Duodenal mucosa (tissue), 2 donors: ENCODE results near the gene GIT1.

Source experiments
- H3K27ac ChIP-seq: one replicate; pipeline ENCODE4 v1.7.0; 2013; ENCODE audit warnings: low read depth, low read length
- H3K27me3 ChIP-seq, 2 donors: one replicate each; pipeline ENCODE4 v1.7.0; 2013; ENCODE audit warnings: low read length in 2 of 2, control low read depth in 1 of 2; ENCODE audit not compliant: insufficient read depth in 2 of 2, control insufficient read depth in 1 of 2
- H3K36me3 ChIP-seq, 2 donors: one replicate each; pipeline ENCODE4 v1.7.0; 2013; ENCODE audit warnings: low read length in 2 of 2, control low read depth in 1 of 2; ENCODE audit not compliant: insufficient read depth in 2 of 2, control insufficient read depth in 1 of 2
- H3K4me1 ChIP-seq, 2 donors: one replicate each; pipeline ENCODE4 v1.7.0; 2013; ENCODE audit warnings: low read length in 2 of 2, control low read depth in 1 of 2; ENCODE audit not compliant: insufficient read depth in 2 of 2, control insufficient read depth in 1 of 2
- H3K4me3 ChIP-seq, 2 donors: one replicate each; pipeline ENCODE4 v1.7.0; 2013; ENCODE audit warnings: low read length in 2 of 2, low read depth in 1 of 2
- H3K9ac ChIP-seq, 2 donors: one replicate each; pipeline ENCODE4 v1.7.0; 2013; ENCODE audit warnings: low read length in 2 of 2, low read depth in 1 of 2
- H3K9me3 ChIP-seq, 2 donors: one replicate each; pipeline ENCODE4 v1.7.0; 2013; ENCODE audit warnings: low read length in 2 of 2, control low read depth in 1 of 2; ENCODE audit not compliant: control insufficient read depth in 1 of 2

Gene GIT1, protein sequence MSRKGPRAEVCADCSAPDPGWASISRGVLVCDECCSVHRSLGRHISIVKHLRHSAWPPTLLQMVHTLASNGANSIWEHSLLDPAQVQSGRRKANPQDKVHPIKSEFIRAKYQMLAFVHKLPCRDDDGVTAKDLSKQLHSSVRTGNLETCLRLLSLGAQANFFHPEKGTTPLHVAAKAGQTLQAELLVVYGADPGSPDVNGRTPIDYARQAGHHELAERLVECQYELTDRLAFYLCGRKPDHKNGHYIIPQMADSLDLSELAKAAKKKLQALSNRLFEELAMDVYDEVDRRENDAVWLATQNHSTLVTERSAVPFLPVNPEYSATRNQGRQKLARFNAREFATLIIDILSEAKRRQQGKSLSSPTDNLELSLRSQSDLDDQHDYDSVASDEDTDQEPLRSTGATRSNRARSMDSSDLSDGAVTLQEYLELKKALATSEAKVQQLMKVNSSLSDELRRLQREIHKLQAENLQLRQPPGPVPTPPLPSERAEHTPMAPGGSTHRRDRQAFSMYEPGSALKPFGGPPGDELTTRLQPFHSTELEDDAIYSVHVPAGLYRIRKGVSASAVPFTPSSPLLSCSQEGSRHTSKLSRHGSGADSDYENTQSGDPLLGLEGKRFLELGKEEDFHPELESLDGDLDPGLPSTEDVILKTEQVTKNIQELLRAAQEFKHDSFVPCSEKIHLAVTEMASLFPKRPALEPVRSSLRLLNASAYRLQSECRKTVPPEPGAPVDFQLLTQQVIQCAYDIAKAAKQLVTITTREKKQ

DNA sequence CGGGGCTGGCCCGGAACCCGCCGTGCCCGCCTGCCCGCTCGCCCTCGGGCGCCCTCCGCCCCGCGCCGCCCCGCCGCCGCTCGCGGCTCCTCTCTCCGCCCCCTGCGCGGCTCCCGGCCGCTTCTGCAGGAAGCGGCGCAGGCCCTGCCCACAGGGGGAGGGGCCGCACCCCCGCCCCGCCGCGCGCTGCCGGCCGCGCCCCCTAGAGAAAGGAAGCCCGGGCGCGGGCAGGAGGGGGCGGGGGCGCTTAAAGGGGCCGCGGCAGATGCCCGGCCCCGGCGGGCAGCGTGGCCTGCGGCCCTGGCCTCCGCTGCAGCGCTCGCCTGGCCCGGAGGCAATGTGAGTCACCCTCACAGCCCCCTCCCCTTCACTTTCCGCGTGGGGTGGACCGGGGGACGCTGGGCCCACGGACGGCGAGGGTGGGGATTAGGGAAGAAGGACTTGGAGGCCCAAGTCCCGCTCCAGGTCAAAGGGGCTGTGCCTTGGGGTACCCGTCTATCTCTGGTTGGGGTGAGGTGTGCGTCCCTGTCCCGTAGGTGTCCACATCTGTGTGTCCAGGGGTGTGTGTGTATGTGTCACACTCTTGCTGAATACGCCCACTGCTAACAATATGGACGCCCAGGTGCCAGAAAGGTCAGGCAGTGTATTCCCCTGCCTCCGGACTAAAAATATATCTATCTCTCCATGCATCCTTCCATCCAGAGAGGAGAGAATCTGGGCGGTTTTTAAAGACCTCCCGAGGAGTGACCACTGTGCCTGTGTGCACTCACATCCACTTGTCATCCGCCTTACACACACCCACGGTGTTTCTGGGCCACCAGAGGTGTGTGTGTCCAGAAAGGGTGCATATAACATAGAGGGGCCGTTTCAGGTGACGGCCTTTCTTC lies at the start of gene GIT1:
TSS of gene GIT1 (minus strand) at position 125 of the 887 bp plus-strand sequence. CDS start 270 bp downstream, outside the sequence.
- H3K27me3 ChIP-seq: no peaks in the 10 kb centered on the region
- peak within 1 kb of the TSS; percentile 76 to 87 for H3K9ac ChIP-seq
- H3K36me3 ChIP-seq: no peaks in the 10 kb centered on the region
- peaks cover 55 to 60% of the 10 kb centered on the region in 2 donors for H3K4me1 ChIP-seq
- H3K27ac ChIP-seq: peak within 1 kb of the TSS; percentile 65
- peak within 1 kb of the TSS; percentile 84 to 89 for H3K4me3 ChIP-seq
- no peaks in the 10 kb centered on the region for H3K9me3 ChIP-seq

DNA sequence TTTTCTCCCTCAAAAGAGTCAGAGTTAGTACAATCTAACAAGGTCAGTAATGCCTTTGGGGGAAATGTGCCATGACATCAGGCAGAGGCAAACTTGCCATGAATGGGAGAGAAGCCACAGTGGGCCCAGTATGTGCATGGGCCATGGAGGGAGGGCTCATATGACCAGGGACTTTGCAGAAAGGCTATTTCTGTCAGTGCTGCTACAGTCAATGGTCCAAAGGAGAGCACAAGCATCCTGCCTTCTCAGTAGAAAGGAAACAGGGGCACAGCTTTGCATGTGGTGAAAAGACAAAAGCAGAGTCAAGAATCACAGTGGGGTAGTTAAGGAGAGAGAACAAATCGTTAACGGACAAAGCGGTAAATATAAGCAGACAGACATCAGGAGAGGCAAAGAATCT lies 44.4 kb upstream of the GIT1 start:
- no peak overlapping the region for H3K9ac ChIP-seq

DNA sequence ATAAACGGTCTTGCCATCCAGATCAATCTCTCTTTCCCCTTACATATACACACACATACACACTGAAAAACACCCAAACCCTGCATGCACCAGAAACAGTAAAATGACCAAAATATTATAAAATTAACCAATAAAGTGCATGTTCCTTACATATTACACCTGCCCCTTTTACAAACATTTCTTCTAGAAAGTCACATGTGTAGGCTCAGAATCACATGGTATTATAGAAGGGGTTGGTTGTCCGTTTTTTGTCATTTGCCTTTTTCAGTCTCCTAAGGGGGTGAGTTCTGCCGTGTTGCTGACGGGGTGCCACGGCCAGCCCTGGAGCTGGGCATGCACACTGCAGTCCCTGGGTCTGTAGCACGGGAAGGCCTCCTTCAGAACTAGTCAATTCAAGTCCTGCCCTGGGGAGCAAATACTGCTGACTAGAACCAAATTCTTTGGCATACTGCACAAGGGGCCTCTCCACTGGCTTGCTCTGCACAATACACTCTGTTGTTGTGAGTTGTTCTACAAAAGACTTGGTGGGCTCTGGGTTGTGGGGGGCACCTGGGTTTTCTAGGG lies 41.3 kb upstream of the GIT1 start:
- Histone ChIP-seq H3K4me3 (no peak overlapping the region), H3K36me3 (peaks cover 15 to 62% of the 10 kb centered on the region in 2 donors), H3K4me1 (no peaks in the 10 kb centered on the region), H3K27me3 (no peaks in the 10 kb centered on the region), H3K9me3 (no peaks in the 10 kb centered on the region), H3K27ac (no peak overlapping the region), H3K9ac (no peak overlapping the region)

More for the DNA sequence above, 44.4 kb upstream of the GIT1 start:
- Histone ChIP-seq H3K27me3 (no peaks in the 10 kb centered on the region), H3K27ac (no peak overlapping the region), H3K4me3 (no peak overlapping the region), H3K36me3 (peaks cover 25 to 65% of the 10 kb centered on the region in 2 donors), H3K4me1 (no peaks in the 10 kb centered on the region), H3K9me3 (no peaks in the 10 kb centered on the region)

DNA sequence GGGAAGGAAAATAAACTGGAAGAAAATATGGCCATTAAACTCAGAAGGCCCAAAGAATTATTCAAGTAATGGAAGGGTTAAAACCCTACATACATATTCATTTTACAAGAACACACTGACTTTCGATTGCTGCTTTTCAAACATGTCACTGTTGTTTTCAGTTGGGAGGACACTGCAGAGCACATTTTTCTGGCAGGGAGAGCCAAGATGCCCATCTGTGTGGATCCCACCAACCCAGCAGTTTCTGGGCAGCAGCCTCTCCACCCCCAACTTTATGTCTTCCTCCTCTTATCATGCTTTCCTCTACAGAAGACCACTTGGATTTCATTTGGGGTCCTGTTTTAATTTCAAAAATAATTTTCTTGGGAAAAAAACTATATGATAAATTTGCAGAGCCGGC lies 40.4 kb upstream of the GIT1 start:
- H3K27ac ChIP-seq: no peak overlapping the region
- H3K4me1 ChIP-seq: no peaks in the 10 kb centered on the region
- no peaks in the 10 kb centered on the region for H3K9me3 ChIP-seq
- no peak overlapping the region for H3K9ac ChIP-seq
- no peaks in the 10 kb centered on the region for H3K27me3 ChIP-seq
- H3K36me3 ChIP-seq: peaks cover 12 to 54% of the 10 kb centered on the region in 2 donors
- H3K4me3 ChIP-seq: no peak overlapping the region

DNA sequence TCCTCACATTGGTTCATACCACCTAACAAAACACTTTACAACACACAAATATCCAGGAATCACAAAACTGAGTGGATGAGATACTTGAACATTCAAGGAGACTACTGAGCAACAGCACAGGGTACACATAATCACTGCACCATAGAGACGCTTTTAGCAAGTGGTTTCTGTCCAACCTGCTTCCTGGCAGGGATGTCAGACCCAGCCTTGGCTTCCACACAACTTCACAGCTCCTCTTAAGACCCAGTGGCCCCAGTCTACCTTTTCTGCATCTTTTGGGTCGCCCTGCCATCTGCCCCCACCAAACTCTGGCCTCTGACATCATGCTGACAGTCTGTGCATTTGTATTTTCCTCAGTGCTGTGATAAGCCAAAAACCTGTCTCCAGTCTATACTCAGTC lies 39.2 kb upstream of the GIT1 start:
- H3K36me3 ChIP-seq: peaks cover 12 to 45% of the 10 kb centered on the region in 2 donors
- H3K9ac ChIP-seq: no peak overlapping the region
- H3K9me3 ChIP-seq: no peaks in the 10 kb centered on the region
- no peaks in the 10 kb centered on the region for H3K27me3 ChIP-seq
- H3K4me3 ChIP-seq: no peak overlapping the region
- H3K4me1 ChIP-seq: no peaks in the 10 kb centered on the region
- no peak overlapping the region for H3K27ac ChIP-seq

DNA sequence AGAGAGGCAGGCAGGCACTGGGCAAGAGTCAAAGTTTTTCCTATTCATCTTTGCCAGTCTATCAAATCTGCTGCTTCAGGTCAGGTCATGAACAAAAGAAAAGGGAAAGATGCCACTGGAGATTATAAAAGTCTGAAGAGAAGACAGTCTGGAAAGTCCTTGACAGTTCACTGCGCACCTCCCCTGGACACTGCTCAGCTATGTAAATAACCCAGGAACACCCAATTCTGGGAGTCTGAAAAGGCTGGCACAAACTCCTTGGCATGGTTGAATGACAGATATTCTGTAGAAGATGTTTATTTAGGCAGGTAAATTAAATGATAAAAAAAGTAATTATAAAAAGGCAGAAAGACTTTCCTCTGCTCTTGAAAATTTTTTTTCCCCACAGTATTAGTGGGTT lies 38.5 kb upstream of the GIT1 start:
- Histone ChIP-seq H3K27me3 (no peaks in the 10 kb centered on the region), H3K9ac (no peak overlapping the region), H3K4me3 (no peak overlapping the region), H3K27ac (no peak overlapping the region), H3K4me1 (peaks cover 3% of the 10 kb centered on the region in 2 donors), H3K36me3 (peaks cover 12 to 43% of the 10 kb centered on the region in 2 donors), H3K9me3 (no peaks in the 10 kb centered on the region)

DNA sequence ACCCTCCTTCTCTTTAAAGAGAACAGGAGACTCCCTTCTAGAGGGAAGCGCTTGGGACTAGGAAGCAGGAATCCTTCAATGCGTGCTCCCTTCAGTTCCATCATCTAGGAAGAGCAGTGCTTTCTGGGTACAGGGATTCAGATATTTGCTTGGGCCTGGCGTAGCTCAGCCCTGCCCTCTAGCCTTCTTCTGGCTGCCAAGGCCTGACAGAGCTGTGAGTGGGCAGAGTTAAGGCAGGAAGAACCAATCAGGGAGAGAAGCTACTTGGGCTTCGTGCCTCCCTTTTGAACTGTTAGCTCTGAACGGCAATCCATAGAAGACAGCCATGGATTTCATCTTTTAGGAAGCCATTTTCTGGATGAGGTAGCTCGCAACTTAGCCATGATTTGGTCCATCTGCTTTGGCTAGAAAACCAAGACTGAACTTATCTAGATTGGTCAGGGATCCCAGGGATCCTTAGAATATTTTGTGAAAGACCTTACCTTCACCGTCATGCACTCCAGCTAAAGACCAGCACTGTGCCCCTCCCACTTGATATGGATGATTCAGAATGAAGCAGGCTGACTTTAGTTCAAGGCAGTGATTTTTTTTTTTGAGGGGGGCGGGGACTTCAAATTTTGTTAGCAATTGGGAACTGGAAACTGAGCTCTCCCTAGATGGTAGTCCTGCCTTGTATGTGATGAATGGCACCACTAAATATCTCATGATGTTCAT lies 35.7 kb upstream of the GIT1 start:
- Histone ChIP-seq H3K27me3 (no peaks in the 10 kb centered on the region), H3K4me3 (no peak overlapping the region), H3K9ac (no peak overlapping the region), H3K27ac (no peak overlapping the region), H3K9me3 (no peaks in the 10 kb centered on the region), H3K36me3 (peaks cover 0 to 16% of the 10 kb centered on the region in 2 donors), H3K4me1 (peaks cover 9% of the 10 kb centered on the region in 2 donors)

DNA sequence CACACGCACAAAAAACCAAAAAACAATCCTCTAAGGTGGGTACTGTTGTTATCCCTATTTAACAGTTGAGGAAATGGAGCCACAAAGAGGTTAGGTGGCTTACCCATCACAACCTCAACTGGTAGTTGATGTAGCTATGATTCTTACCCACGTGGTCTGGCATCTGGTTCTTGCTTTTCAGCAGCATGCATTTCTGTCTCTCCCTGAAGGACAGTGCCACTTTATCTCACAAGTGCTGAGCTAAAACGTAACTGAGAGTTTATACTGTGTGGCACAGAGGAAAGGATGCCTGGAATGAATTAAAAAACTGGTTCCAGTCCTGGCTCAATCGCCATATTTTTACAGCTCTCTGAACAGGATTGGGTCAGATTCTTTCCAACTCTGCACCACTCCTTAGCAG lies 35.1 kb upstream of the GIT1 start:
- no peak overlapping the region for H3K4me3 ChIP-seq
- no peak overlapping the region for H3K9ac ChIP-seq
- H3K36me3 ChIP-seq: peaks cover 0 to 10% of the 10 kb centered on the region in 2 donors
- H3K27ac ChIP-seq: no peak overlapping the region
- H3K27me3 ChIP-seq: peaks cover 2 to 5% of the 10 kb centered on the region in 2 donors
- peaks cover 9% of the 10 kb centered on the region in 2 donors for H3K4me1 ChIP-seq
- no peaks in the 10 kb centered on the region for H3K9me3 ChIP-seq

DNA sequence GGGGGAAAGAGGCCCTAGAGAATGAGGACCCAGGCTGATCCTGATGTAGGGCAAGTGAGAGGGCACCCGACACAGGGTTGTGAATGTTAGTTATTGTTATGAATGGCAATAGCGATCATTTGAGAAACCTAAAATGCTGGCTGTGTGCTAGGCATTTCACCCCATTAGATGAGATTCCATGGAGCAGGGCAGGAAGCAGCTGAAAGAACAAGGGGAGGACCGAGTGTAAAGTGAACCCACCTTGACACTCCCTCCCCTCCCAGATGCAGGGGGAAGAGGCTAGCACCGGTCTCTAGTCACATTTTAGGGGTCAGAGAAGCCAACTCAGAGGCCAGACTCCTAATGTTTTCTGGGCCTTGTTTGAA lies 33.8 kb upstream of the GIT1 start:
- peaks cover 9 to 10% of the 10 kb centered on the region in 2 donors for H3K4me1 ChIP-seq
- peak overlapping the region in 1 of 2 donors; percentile 47 for H3K9ac ChIP-seq
- H3K27me3 ChIP-seq: peaks cover 6 to 13% of the 10 kb centered on the region in 2 donors
- peaks cover 0 to 5% of the 10 kb centered on the region in 2 donors for H3K36me3 ChIP-seq
- H3K9me3 ChIP-seq: no peaks in the 10 kb centered on the region
- H3K4me3 ChIP-seq: peak overlapping the region; percentile 66
- no peak overlapping the region for H3K27ac ChIP-seq
